GM06990 (cell line): Measurements from ENCODE around the gene LDB3.

Experiments
- DNase-seq: peaks from one replicate; pipeline ENCODE4 v3.0.0-alpha.2; 2011; ENCODE audit not compliant: insufficient read length; ENCODE audit errors: extremely low read depth
- H3K27me3 ChIP-seq: replicated peaks from 2 replicates; pipeline ENCODE4 v1.6.0; 2011; ENCODE audit warnings: low read length; ENCODE audit not compliant: control insufficient read depth, insufficient read depth
- H3K36me3 ChIP-seq: 2 replicates; pipeline ENCODE4 v1.5.1; 2011; ENCODE audit warnings: low read length; ENCODE audit not compliant: control insufficient read depth, insufficient read depth
- H3K4me3 ChIP-seq: replicated peaks from 2 replicates; pipeline ENCODE4 v1.5.1; 2011; ENCODE audit warnings: low read depth, mild to moderate bottlenecking, control low read depth, low read length
- CTCF ChIP-seq: IDR thresholded peaks from 2 replicates; pipeline ENCODE4 v1.5.1; 2011; ENCODE audit warnings: low read length, control low read depth, mild to moderate bottlenecking, inconsistent platforms; ENCODE audit not compliant: insufficient read depth, poor library complexity, severe bottlenecking

Gene LDB3

GRCh38 chr10:86635402-86635801 lies 32.9 kb upstream of the LDB3 start:
- no peaks in the 10 kb centered on the region; the same call in 1 of the 2 replicates for H3K27me3 ChIP-seq
- no peak for TF ChIP-seq CTCF

GRCh38 chr10:86636311-86636710 lies 32.0 kb upstream of the LDB3 start:
- no peak for TF ChIP-seq CTCF
- Histone ChIP-seq H3K27me3 (no peaks in the 10 kb centered on the region; the same call in 1 of the 2 replicates), H3K36me3 (no peaks in the 10 kb centered on the region), H3K4me3 (no peak overlapping the region)
- no peak for DNase-seq

More at GRCh38 chr10:86635402-86635801, 32.9 kb upstream of the LDB3 start:
- Histone ChIP-seq H3K36me3 (no peaks in the 10 kb centered on the region), H3K4me3 (no peak overlapping the region)
- DNase-seq, result no peak

GRCh38 chr10:86642021-86642420 lies 26.3 kb upstream of the LDB3 start:
- no peak for DNase-seq
- TF ChIP-seq CTCF, result no peak
- Histone ChIP-seq H3K36me3 (no peaks in the 10 kb centered on the region), H3K27me3 (no peaks in the 10 kb centered on the region; the same call in 1 of the 2 replicates), H3K4me3 (no peak overlapping the region)

GRCh38 chr10:86642499-86642898 lies 25.8 kb upstream of the LDB3 start:
- Histone ChIP-seq H3K4me3 (no peak overlapping the region), H3K27me3 (no peaks in the 10 kb centered on the region; the same call in 1 of the 2 replicates), H3K36me3 (no peaks in the 10 kb centered on the region)
- no peak for DNase-seq
- no peak for TF ChIP-seq CTCF

GRCh38 chr10:86644152-86644793 lies 24.0 kb upstream of the LDB3 start:
- peak; percentile 6 for TF ChIP-seq CTCF
- Histone ChIP-seq H3K27me3 (no peaks in the 10 kb centered on the region; the same call in 1 of the 2 replicates), H3K36me3 (no peaks in the 10 kb centered on the region), H3K4me3 (no peak overlapping the region)
- DNase-seq, result no peak
